HEK293T (cell line): ENCODE results near the gene RAB15.

Experiments
- CTCF ChIA-PET: fragments of 350-600 bp; formaldehyde crosslinking; extraction: SDS; loops from one replicate; lab custom pipeline; 2021; ENCODE audit warnings: antibody characterized with exemption, inconsistent platforms; lab: Yijun Ruan, JAX
- POLR2A ChIA-PET: fragments of 350-600 bp; formaldehyde crosslinking; extraction: SDS; loops from one replicate; lab custom pipeline; 2020; ENCODE audit warnings: antibody characterized with exemption, inconsistent platforms; lab: Yijun Ruan, JAX
- DNase-seq: peaks from one replicate; pipeline ENCODE4 v3.0.0; 2012; ENCODE audit warnings: mixed read lengths; ENCODE audit errors: extremely low spot score
- ARNT ChIP-seq: fragments of 450-650 bp; IDR thresholded peaks from 2 replicates; pipeline ENCODE4 v1.6.1; 2017; ENCODE audit warnings: mild to moderate bottlenecking
- BHLHE40 ChIP-seq: fragments of 450-650 bp; IDR thresholded peaks from 2 replicates; pipeline ENCODE4 v1.6.1; 2016; ENCODE audit warnings: mild to moderate bottlenecking, moderate library complexity, borderline replicate concordance
- CTBP1 ChIP-seq: fragments of 450-650 bp; IDR thresholded peaks from 2 replicates; pipeline ENCODE4 v1.6.1; 2016; ENCODE audit warnings: borderline replicate concordance
- ELF4 ChIP-seq: fragments of 450-650 bp; IDR thresholded peaks from 2 replicates; pipeline ENCODE4 v1.6.1; 2017; ENCODE audit warnings: antibody characterized with exemption
- FOXA1 ChIP-seq: fragments of 450-650 bp; IDR thresholded peaks from 2 replicates; pipeline ENCODE4 v1.6.1; 2016; ENCODE audit warnings: mild to moderate bottlenecking
- FOXK2 ChIP-seq: fragments of 450-650 bp; IDR thresholded peaks from 2 replicates; pipeline ENCODE4 v1.6.1; 2016; ENCODE audit warnings: mild to moderate bottlenecking
- FOXM1 ChIP-seq: fragments of 450-650 bp; IDR thresholded peaks from 2 replicates; pipeline ENCODE4 v1.6.1; 2017; ENCODE audit warnings: mild to moderate bottlenecking, borderline replicate concordance
- HDGF ChIP-seq: fragments of 450-650 bp; IDR thresholded peaks from 2 replicates; pipeline ENCODE4 v1.6.1; 2017; ENCODE audit warnings: antibody characterized with exemption, borderline replicate concordance
- L3MBTL2 ChIP-seq: fragments of 450-650 bp; conservative IDR thresholded peaks from 2 replicates; pipeline ENCODE4 v1.6.1; 2016; ENCODE audit warnings: mild to moderate bottlenecking
- LEF1 ChIP-seq: fragments of 450-650 bp; IDR thresholded peaks from 2 replicates; pipeline ENCODE4 v1.6.1; 2017; ENCODE audit warnings: mild to moderate bottlenecking, borderline replicate concordance
- NFRKB ChIP-seq: fragments of 450-650 bp; IDR thresholded peaks from 2 replicates; pipeline ENCODE4 v1.6.1; 2016; ENCODE audit warnings: mild to moderate bottlenecking, moderate library complexity
- SP1 ChIP-seq: fragments of 450-650 bp; IDR thresholded peaks from 2 replicates; pipeline ENCODE4 v1.6.1; 2017
- SUZ12 ChIP-seq: fragments of 450-650 bp; IDR thresholded peaks from 2 replicates; pipeline ENCODE4 v1.6.1; 2016; ENCODE audit warnings: mild to moderate bottlenecking
- TARDBP ChIP-seq: fragments of 450-650 bp; IDR thresholded peaks from 2 replicates; pipeline ENCODE4 v1.6.1; 2016
- ZNF384 ChIP-seq: fragments of 450-650 bp; IDR thresholded peaks from 2 replicates; pipeline ENCODE4 v1.6.1; 2016
- TF ChIP-seq, protein P1 (sequence below): fragments of 450-650 bp; IDR thresholded peaks from 2 replicates; pipeline ENCODE4 v1.6.1; 2016

Gene RAB15

DNA sequence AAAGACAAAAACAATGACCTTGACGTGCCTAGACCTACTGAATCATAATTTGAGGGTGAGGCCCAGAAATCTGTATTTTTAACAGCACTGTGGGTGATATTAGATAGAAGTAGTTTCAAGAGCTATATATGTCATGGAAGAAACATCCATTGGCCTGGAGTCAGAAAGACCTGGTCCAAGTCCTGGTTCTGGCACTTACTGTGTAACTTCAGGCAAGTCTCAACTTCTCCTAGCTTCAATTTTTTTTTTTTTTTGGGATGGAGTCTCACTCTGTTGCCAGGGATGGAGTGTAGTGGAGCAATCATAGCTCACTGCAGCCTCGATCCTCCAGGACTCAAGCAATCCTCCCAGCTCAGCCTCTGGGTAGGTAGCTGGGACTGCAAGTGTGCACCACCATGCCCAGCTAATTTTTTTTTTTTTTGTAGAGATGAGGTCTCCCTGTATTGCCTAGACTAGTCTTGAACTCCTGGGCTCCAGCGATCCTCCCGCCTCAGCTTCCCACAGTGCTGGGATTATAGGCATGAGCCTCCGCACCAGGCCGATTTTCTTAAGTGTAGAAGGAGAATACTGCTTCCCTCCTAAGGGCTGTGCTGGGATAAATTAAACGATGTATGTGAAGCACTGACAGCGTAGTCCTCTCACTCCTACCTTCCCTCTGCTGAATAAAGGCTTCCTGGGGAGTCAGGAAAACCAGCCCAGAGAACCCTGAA, 15.3 kb downstream of the RAB15 start:
- CTCF ChIA-PET, result interaction anchor here (0.5 to 1.6 kb wide), 2 partner anchors 21 to 63 kb away, joined by 3 to 5 read pairs; no protein-coding TSS in a partner anchor
- TF ChIP-seq FOXA1 (no peak), BHLHE40 (no peak), FOXM1 (no peak), SUZ12 (no peak), L3MBTL2 (no peak), ARNT (no peak), NFRKB (no peak), LEF1 (no peak)
- POLR2A ChIA-PET, result interaction anchor here (0.8 kb wide), 1 partner anchor 11 kb away, joined by 3 read pairs; no protein-coding TSS in a partner anchor
- no peak for DNase-seq

DNA sequence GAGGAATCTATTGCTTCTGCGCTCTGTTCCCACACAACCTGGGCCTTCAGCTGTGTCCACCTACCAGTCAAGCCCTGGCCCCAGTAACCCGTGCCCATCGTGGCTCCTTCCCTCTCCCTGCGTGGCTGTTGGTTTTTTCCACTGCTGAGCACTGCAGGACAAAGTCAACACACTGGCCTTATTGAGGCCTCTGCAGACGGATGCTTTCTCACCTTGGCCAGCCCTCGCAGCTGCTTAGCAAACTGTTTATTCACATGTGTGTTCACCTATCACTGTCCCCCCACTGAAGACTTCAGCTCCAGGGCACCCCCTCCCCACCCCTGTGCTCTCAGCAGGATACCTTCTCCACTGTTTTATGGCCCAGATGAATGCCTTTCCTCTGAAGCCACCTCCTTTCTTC, 16.8 kb downstream of the RAB15 start:
- TF ChIP-seq ELF4, result no peak
- no peak for TF ChIP-seq TARDBP
- TF ChIP-seq ZNF384, result no peak
- TF ChIP-seq ARNT, result no peak
- no peak for TF ChIP-seq LEF1
- TF ChIP-seq NFRKB, result no peak
- no peak for TF ChIP-seq FOXM1
- no peak for TF ChIP-seq FOXK2
- TF ChIP-seq SUZ12, result no peak
- no peak for TF ChIP-seq CTBP1
- no peak for TF ChIP-seq BHLHE40
- DNase-seq, result no peak
- CTCF ChIA-PET, result no interaction called here
- POLR2A ChIA-PET, result interaction anchor here (1.1 kb wide), 1 partner anchor 40 kb away, joined by 4 read pairs; no protein-coding TSS in a partner anchor

DNA sequence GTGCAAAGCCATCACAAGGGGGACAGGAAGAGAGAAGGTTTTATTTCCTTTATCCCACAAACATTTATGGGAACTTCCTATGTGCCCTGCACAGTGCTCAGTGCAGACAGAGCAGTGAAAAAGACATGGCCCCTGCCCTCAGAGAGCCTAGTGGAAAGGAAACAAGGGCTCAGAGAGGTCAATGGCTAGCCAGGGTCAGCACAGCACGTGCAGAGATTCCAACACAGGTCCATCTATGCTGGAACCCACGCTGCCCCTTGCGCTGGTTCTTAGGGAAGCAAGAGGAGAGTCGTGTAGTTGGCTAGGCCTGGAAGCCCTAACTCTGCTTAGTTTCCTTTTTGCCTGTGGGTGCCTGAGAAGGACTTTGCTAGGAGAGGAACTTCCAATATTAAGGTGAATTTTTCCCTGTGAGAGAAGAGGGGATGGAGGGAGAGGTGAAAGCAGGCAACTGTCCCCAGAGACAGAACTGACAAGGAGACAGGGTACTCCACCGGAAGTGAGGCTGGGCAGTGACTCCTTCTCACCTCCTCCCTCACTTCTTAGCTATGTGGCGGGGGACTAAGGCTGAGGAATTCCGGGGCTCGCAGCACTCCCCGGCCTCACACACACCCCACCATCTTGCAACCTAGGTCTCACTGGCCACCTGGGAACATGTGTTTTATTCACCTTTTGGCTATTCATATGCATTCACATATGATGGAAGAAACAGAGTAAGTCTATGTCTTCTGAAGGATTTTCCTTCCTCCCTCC, 17.5 kb downstream of the RAB15 start:
- no peak for TF ChIP-seq HDGF
- TF ChIP-seq FOXA1, result no peak
- no peak for TF ChIP-seq FOXK2
- TF ChIP-seq TARDBP, result no peak
- TF ChIP-seq ARNT, result no peak
- no peak for TF ChIP-seq ZNF384
- TF ChIP-seq, protein P1, sequence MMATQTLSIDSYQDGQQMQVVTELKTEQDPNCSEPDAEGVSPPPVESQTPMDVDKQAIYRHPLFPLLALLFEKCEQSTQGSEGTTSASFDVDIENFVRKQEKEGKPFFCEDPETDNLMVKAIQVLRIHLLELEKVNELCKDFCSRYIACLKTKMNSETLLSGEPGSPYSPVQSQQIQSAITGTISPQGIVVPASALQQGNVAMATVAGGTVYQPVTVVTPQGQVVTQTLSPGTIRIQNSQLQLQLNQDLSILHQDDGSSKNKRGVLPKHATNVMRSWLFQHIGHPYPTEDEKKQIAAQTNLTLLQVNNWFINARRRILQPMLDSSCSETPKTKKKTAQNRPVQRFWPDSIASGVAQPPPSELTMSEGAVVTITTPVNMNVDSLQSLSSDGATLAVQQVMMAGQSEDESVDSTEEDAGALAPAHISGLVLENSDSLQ, result no peak
- no peak for TF ChIP-seq CTBP1
- no peak for TF ChIP-seq BHLHE40
- no peak for TF ChIP-seq SUZ12
- no peak for TF ChIP-seq ELF4
- TF ChIP-seq SP1, result no peak
- TF ChIP-seq NFRKB, result no peak
- no peak for TF ChIP-seq LEF1
- no peak for TF ChIP-seq FOXM1
- TF ChIP-seq L3MBTL2, result no peak
- CTCF ChIA-PET, result interaction anchor here (2.0 kb wide), 1 partner anchor 19 kb away, joined by 6 read pairs; no protein-coding TSS in a partner anchor
- POLR2A ChIA-PET, result interaction anchor here (1.1 kb wide), 1 partner anchor 39 kb away, joined by 4 read pairs; no protein-coding TSS in a partner anchor
- DNase-seq, result no peak

DNA sequence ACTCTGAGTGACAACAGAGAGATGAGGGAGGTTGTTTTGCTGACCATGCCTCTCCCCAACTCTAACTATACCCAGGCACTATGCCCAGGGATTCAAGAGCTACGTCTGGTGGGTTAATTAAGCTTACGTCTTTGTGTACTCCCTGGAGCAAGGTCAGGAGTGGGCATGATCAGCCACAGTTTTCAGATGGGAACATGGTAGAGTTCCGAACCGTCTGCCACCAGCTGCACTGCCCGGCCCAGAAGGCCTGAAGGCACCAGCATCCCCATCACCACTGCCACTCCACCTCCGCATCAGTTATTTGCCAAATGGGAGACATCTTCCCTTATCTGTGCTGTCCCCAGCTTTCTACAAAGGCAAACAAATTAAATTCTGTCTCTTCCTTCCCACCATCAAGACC, 18.5 kb downstream of the RAB15 start:
- TF ChIP-seq L3MBTL2 (no peak), ZNF384 (no peak), ELF4 (no peak), FOXA1 (no peak), CTBP1 (no peak), SUZ12 (no peak)
- no peak for DNase-seq
- CTCF ChIA-PET, result interaction anchor here (2.0 kb wide), 1 partner anchor 18 kb away, joined by 6 read pairs; no protein-coding TSS in a partner anchor
- POLR2A ChIA-PET, result no interaction called here

DNA sequence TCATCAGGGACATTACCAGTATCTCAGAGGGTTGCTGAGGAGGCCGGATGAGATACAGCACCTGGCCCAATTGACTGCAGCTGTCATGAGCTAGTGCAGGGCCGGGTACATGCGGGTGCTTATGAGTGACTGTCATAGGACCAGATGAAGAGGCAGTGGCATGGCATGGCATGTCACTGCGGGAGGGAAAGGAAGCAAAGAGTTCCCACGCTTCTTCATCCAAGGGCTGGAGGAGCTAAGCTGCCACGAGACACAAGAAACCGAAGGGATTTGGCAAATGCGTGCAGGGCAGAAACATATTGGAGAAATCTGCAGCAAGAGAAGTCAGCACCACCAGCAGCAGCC, 18.9 kb downstream of the RAB15 start:
- ChIA-PET CTCF (interaction anchor here (0.7 to 2.0 kb wide), 2 partner anchors 17 to 27 kb away, joined by 3 to 6 read pairs; no protein-coding TSS in a partner anchor), POLR2A (no interaction called here)
- TF ChIP-seq, protein P1, result no peak
- TF ChIP-seq FOXK2, result no peak
- TF ChIP-seq HDGF, result no peak
- no peak for TF ChIP-seq NFRKB
- TF ChIP-seq BHLHE40, result no peak
- TF ChIP-seq ARNT, result no peak
- TF ChIP-seq FOXA1, result no peak
- TF ChIP-seq L3MBTL2, result no peak
- no peak for TF ChIP-seq CTBP1
- no peak for TF ChIP-seq SP1
- TF ChIP-seq ZNF384, result no peak
- TF ChIP-seq LEF1, result no peak
- TF ChIP-seq SUZ12, result no peak
- no peak for TF ChIP-seq TARDBP
- TF ChIP-seq FOXM1, result no peak
- TF ChIP-seq ELF4, result no peak
- no peak for DNase-seq

DNA sequence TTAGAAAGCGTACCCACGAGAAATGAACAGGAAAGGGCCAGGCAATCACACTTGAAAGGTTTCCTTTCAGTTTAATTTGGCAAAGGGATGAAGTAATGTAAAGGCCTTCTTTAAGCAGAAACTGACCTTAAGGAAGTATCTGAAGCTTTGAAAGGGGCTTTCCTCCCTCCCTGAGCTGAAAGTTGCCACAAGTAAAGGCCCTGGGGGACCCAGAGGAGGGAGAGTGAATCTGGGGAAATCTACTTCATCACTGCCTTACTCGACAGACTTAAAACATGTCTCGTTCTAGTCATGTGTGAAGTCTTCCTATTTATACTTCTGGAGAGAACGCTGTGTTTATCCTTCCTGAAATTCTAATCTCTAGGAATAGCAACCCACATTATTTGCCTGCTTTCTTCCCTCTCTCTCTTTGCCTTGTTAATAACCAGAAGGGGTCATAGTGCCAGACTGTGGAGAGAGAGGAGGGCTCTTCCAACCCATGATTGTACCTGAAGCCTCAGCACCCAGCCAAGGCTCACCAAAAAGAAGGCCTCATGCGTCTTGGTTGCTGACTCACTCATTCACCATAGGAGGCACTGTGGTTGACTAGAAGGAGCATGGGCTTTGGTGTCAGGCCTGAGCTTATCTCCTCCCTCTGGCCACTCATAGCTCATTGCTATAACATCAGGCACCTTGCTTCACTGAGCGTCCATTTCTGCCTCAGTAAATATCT, 19.4 kb downstream of the RAB15 start:
- ChIA-PET POLR2A (no interaction called here), CTCF (interaction anchor here (0.7 to 2.0 kb wide), 2 partner anchors 17 to 27 kb away, joined by 3 to 6 read pairs; no protein-coding TSS in a partner anchor)

More for the DNA sequence above, 19.4 kb downstream of the RAB15 start:
- DNase-seq, result peak; percentile 46
- TF ChIP-seq FOXM1 (no peak), NFRKB (no peak), ZNF384 (no peak), CTBP1 (no peak), ARNT (no peak), SUZ12 (no peak), HDGF (no peak), BHLHE40 (no peak), FOXK2 (no peak), LEF1 (no peak), SP1 (no peak), L3MBTL2 (no peak), FOXA1 (no peak), ELF4 (no peak)
- TF ChIP-seq, protein P1, result no peak
